Muscle of back (tissue), 11 donors: ENCODE measurements around the gene AGBL1. TPM values are rescaled to one million over a fixed set of nuclear protein-coding genes. Genes with fewer than 3 reads are reported as not detected.

Experiments used
- DNase-seq, 3 donors: peaks; one replicate each; pipeline versions ENCODE4 v3.0.0 to v3.0.0-alpha.2; 2013
- polyA plus RNA-seq, 10 donors: library from polyadenylated mRNA; unstranded; fragments of 120-200 nt; gene quantifications; one replicate each; pipeline ENCODE4 v1.2.1, GENCODE V29; 2013; ENCODE audit not compliant: insufficient read length in 10 of 10

The AGBL1 gene
- polyA plus RNA-seq, 10 donors, result 4.3 to 22.4 (median 17.0) TPM

- DNase-seq, result peak in 2 of 3 donors; percentile 20 to 58
Observed at GRCh38 chr15:86317384-86317740, 237.7 kb downstream of the AGBL1 start.

DNA sequence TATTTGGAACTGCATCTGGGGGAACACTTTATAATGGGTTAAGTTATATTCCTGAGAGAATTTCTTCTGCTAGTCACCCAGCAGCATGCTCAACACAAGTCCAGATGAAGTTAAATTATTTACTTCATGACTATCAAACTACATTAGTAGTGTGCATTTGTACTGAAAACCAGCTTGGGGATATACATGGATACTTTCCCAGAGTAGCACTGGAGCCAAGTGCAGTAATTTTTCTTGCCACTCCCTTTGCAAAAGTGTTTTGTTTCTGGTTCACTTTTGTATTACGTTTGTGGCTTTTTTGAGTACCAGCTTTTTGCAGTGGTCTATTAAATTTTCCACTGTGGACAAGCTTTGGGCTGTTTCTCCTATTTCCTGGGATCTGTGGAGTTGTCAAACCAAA is 243.0 kb downstream of the AGBL1 start:
- peak; percentile 24 to 71 (median 55) for DNase-seq

DNA sequence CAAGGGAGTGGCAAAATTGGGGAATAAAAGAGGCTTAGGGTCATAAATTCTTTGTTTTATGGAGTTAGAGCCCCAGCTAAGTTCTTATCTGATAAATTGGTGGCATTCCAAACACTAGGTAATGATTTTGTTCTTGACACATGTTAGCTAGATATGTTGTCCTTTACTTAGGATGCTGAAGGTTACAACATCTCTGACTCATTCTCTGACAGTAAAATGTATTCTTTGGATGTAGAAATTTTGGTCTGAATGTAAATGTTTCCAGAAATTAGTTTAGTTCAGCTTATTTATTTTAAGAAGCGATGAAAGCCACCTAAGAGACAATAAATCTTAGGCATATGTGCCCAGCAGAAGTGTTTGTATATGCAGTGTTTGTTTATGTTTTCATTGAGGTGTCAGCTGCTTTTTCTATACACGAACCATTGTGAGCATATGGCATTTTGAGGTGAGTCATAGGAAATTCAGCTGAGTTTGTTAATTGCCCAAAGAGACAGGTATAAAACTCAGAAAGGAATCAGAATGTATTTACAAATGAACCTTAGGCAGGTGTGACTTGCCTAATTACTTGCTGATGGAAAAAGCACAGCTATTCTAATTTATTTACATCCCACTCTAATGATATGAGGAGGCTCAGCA is 247.7 kb downstream of the AGBL1 start:
- no peak for DNase-seq

GRCh38 chr15:86328658-86329057 is 249.0 kb downstream of the AGBL1 start:
- DNase-seq, result peak in 2 of 3 donors; percentile 4 to 34

DNA sequence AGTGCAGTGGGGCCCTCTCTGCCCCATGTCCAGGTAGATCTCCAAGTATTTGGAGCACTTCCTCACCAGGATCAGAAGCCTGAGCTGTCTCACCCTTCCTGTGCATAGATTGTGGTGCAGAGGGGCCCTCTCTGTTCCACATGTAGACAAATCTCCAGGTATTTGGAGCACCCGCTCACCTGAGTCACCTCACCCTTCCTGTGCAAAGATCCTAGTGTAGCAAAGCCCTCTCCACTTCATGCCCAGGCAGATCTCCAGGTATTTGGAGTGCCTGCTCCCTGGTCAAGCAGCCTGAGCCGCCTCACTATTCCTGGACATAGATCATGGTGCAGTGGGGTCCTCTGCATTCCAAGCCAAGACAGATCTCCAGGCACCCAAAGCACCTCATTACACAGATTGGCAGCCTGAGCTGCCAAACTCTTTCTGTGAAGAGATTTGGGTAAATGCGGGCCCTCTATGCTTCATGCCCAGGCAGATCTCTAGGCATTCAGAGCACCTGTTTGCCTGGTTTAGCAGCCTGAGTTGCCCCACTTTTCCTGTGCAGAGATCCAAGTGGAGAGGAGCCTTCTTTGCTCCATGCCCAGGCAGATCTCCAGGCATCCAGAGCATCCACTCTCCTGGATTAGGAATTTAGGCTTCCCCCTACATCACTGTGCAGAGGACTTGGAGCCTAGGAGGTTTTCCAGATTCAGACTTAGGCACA is 249.8 kb downstream of the AGBL1 start:
- DNase-seq, result no peak

DNA sequence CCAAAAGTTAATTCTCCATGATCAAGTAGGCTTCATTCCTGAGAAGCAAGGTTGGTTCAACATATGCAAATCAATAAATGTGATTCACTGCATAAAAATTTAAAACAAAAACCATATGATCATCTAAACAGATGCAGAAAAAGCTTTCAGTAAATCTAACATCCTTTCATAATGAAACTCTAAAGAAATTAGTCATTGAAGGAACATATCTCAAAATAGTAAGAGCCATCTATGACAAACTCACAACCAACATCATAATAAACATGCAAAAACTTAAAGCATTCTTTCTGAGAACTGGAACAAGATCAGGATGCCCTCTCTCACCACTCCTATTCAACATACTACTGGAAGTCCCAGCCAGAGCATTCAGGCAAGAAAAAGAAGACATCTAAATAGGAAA is 254.1 kb downstream of the AGBL1 start:
- no peak for DNase-seq

DNA sequence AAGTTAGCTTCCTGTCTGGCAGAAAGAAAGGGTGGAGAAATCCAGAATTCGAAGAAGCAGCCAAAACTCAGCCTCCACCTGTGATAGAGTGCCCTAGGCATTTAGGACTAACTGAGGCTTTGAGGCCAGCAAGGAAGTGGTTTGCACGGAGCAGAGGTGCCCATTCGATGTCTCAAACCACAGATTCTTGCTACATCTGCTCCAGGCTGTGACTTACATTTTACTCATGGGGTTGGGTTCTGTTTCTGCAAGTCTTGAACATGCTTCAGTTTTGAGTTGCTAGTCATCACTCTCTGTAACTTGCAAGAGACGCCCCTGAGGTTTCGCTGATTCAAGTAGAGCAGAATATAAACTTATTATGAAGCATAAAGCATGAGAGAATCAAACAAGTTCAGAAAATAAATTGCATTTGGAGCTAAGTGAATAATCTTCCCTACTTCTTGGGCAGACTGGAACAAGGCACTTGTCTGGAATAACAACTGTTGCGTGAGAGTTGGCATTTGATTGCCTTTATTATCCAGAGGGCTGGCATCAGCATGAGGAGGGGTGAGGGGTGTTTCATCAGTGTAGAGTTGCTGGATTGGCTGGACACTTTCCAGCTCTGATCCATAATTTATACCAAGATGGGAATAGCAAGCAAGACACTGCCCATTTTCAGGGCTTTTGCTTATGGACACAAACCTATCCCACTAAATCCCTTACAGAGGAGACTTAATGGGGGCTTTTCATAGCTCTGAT is 256.5 kb downstream of the AGBL1 start:
- no peak for DNase-seq

DNA sequence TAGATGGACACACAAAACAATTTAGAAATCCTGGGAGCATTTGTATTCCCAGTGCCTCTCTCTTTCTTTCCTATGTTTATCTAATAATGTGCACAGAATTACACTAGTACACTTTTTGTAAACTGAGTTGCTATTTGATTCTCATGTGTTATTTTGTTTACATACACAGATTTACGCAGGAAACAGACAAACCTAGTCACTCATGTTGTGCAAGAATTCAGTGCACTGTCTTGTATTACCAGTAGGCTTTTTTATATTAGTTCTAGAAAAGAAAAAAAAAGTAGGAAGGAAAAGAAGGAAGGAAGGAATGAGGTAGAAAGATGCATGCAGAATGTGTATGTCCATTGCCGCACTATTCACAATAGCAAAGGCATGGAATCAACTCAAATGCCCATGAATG is 257.4 kb downstream of the AGBL1 start:
- no peak for DNase-seq

DNA sequence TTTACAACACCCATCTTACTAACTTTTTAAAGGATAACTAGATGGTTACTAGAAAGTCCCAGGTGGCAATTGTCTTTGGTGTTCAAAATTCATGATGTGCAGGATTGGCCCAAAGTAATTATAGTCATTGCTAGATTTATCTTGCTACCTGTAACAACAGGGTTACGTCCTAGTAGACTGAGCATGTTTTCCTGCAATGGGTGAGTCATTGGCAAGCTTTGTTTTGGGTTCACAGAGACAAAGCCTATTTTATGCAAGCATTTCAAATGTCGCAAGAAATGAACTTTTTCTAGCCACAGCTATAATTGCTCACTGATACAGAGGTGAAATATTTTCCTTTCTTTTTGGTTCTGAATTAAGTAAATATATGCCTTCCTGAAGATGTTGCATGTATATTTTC is 267.6 kb downstream of the AGBL1 start:
- no peak for DNase-seq

- DNase-seq, result no peak
Observed at GRCh38 chr15:86349565-86349964, 269.9 kb downstream of the AGBL1 start.

GRCh38 chr15:86353213-86353612 is 273.5 kb downstream of the AGBL1 start:
- no peak for DNase-seq

DNA sequence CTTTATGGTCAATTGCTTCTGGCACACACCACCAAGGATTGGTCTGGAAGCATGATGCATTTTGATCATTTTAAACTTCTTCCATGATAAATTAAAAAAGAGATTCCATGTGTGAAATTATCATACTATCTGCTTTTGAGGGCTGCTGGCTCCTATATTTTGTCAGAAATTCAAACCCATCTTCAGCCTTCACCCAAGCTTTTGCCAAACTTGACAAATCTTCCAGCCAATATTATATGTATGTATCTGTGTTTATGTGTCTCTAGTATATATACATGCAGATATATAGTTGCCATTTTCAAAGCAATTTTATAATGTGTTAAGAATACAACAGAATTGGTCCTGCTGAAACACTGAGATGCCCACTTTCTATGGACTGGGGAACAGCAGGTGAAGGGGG is 275.7 kb downstream of the AGBL1 start:
- DNase-seq, result no peak

- peak in 1 of 3 donors; percentile 11 for DNase-seq
Observed at GRCh38 chr15:86355801-86356200, 276.1 kb downstream of the AGBL1 start.

DNA sequence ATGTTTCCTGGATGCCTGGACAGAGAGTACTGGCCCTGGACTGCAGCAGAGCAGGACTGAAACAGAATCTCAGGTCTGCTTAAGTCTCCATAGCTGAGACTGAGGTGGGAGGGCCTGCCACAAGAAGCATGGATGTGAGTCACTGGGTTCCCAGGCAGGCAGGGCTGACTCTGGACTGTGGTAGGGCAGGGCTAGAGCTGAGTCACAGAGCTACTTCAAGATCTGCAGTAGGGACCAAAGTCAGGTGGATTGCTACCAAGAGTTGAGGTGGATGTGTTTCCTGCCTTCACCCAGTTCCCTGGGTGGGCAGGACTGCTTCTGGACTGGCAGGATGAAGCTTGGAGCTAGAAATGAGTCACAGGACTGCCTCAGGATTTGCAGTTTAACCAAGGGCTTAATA is 282.9 kb downstream of the AGBL1 start:
- no peak for DNase-seq

DNA sequence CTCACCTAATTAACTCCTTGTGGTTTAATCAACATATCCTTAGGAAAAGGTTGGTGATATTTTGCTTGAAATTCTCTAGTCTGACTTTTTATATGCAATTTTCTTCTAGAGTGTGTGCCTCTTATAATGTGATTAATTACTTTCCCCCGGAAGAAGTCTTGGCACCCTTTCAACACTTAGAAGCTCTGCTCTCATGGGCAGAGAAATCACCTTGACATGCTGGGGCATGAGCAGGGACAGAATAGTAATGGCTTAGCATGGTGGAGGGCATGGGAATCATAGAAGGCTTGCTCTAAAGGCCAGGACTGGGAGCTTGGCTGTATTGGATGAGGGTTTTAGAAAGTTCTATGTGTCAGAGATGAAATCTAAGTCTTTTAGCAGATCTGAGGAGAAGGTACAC is 293.5 kb downstream of the AGBL1 start:
- DNase-seq, result no peak

GRCh38 chr15:86375733-86376280 is 296.1 kb downstream of the AGBL1 start:
- DNase-seq, result no peak

GRCh38 chr15:86377914-86378313 is 298.2 kb downstream of the AGBL1 start:
- no peak for DNase-seq

- no peak for DNase-seq
Observed at GRCh38 chr15:86382341-86382740, 302.7 kb downstream of the AGBL1 start.

DNA sequence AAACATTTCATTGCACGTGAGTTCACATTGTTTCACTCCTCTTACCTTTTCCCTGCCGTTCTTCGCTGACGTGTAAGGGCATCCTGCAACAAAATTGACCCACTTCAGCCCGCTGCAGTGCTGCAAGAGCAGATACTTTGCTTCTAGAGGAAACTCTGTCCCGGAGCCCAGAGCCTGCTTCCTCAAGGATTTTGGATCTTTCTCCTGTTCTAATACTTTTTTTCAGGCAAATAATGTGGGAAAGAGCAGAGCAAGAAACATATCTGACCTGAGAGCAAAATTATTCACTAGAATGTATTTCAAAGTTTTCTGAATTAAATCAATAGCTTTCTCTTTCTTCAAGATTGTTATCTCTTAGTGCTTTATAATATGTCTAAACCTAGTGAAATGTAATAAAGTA is 303.9 kb downstream of the AGBL1 start:
- DNase-seq, result no peak

DNA sequence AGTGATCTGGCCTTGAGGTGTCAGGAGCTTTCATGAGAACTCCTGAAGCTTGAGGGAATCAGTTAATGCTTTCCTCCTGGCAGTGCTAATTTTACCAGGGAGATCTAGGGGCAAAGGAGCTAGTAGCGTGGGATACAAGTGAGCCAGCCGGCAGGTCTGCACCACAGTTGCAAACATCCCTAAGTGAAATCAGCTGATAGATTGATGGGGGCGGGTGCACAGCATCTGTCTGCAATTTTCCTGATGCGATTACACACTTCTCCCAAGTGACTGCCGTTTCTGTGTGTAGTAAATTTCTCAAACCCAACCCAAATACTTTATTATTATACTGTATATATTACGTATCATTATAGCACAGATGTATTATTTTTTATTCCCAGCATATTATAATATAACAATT is 304.5 kb downstream of the AGBL1 start:
- DNase-seq, result peak in 2 of 3 donors; percentile 58 to 78

- DNase-seq, result peak in 1 of 3 donors; percentile 44
Observed at GRCh38 chr15:86392296-86392695, 312.6 kb downstream of the AGBL1 start.

DNA sequence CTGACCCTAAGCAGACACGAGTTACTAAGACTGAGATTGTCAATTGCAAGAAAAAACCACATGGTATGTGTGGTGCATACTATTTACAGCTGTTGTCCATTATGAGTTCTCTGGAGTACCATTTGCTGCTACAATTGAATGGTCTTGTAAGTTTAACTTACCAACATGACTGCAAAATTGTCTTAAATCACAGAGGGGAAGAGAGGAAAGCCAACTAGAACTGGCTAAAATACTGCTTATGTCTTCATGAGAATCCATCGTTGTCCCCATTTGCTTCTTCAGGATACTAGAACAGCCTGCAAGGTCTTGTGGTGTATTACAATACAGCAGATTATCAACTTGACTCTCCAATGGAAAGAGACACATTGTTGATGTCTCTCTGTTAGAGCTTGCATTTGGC is 313.2 kb downstream of the AGBL1 start:
- DNase-seq, result peak in 2 of 3 donors; percentile 37 to 77

- no peak for DNase-seq
Observed at GRCh38 chr15:86394866-86395265, 315.2 kb downstream of the AGBL1 start.
